ENCODE data around the gene PLEKHD1. TPM values are rescaled to one million over a fixed set of nuclear protein-coding genes. Genes with fewer than 3 reads are reported as not detected.

Gene PLEKHD1
- total RNA-seq, 2 experiments from 2014 or later = 0.47 to 0.63 TPM

GRCh38 chr14:69530095-69530494, 45.6 kb downstream of the PLEKHD1 start:
- H3K36me3 Mint-ChIP-seq (ENCODE audit: low read depth) = no peaks in the 10 kb centered on the region
- POLR2A ChIA-PET = no interaction called here
- H3K27ac Mint-ChIP-seq = no peak overlapping the region
- Histone ChIP-seq H3K27me3 (ENCODE audit: control insufficient read depth in 1 of 2, insufficient read depth in 2 of 2, low read length in 2 of 2) (peaks cover 0 to 4% of the 10 kb centered on the region in 2 experiments), H3K36me3 (ENCODE audit: insufficient read depth, low read length) (no peaks in the 10 kb centered on the region), H3K4me3 (ENCODE audit: low read length) (no peak overlapping the region), H3K4me1 (ENCODE audit: insufficient read depth, low read length) (no peaks in the 10 kb centered on the region), H3K27ac (ENCODE audit: low read depth in 1 of 2, low read length in 2 of 2) (no peak overlapping the region), H3K9me3 (ENCODE audit: control insufficient read depth in 1 of 2, insufficient read depth in 1 of 2, low read length in 2 of 2) (no peaks in the 10 kb centered on the region)
- intact Hi-C loops (cut with DNase I, micrococcal nuclease) = no loop called here
- H3K9me3 Mint-ChIP-seq = no peaks in the 10 kb centered on the region
- TF ChIP-seq CTCF (IDR thresholded peaks at IDR 0.05) = no peak
- ATAC-seq (ENCODE audit: poor library complexity) (no peak), DNase-seq (no peak)
- CTCF ChIA-PET = interaction anchor here (0.5 kb wide), 1 partner anchor 27 kb away, joined by 3 read pairs; no protein-coding TSS in a partner anchor
- no peaks in the 10 kb centered on the region for H3K4me1 Mint-ChIP-seq (ENCODE audit: low read depth)
- no peak overlapping the region for H3K4me3 Mint-ChIP-seq
- H3K27me3 Mint-ChIP-seq = peaks cover 22% of the 10 kb centered on the region

- Histone ChIP-seq H3K27me3 (ENCODE audit: control insufficient read depth in 1 of 2, insufficient read depth in 2 of 2, low read length in 2 of 2) (peaks cover 0 to 7% of the 10 kb centered on the region in 2 experiments), H3K4me3 (ENCODE audit: low read length) (no peak overlapping the region), H3K27ac (ENCODE audit: low read depth in 1 of 2, low read length in 2 of 2) (no peak overlapping the region), H3K4me1 (ENCODE audit: insufficient read depth, low read length) (no peaks in the 10 kb centered on the region), H3K36me3 (ENCODE audit: insufficient read depth, low read length) (no peaks in the 10 kb centered on the region), H3K9me3 (ENCODE audit: control insufficient read depth in 1 of 2, insufficient read depth in 1 of 2, low read length in 2 of 2) (no peaks in the 10 kb centered on the region)
- POLR2A ChIA-PET = no interaction called here
- no peak for DNase-seq
- CTCF ChIA-PET = no interaction called here
- Mint-ChIP-seq H3K4me3 (no peak overlapping the region), H3K9me3 (no peaks in the 10 kb centered on the region), H3K36me3 (ENCODE audit: low read depth) (no peaks in the 10 kb centered on the region), H3K27ac (no peak overlapping the region), H3K27me3 (peaks cover 31% of the 10 kb centered on the region), H3K4me1 (ENCODE audit: low read depth) (no peaks in the 10 kb centered on the region)
- no peak for ATAC-seq (ENCODE audit: poor library complexity)
- no peak for TF ChIP-seq CTCF (IDR thresholded peaks at IDR 0.05)
- intact Hi-C loops (cut with DNase I, micrococcal nuclease) = no loop called here
Measured at GRCh38 chr14:69531135-69531534, 46.6 kb downstream of the PLEKHD1 start.

GRCh38 chr14:69532561-69533340, 48.2 kb downstream of the PLEKHD1 start:
- TF ChIP-seq CTCF (IDR thresholded peaks at IDR 0.05) = no peak
- H3K27me3 ChIP-seq (ENCODE audit: control insufficient read depth in 1 of 2, insufficient read depth in 2 of 2, low read length in 2 of 2) = peaks cover 6 to 7% of the 10 kb centered on the region in 2 experiments
- no peaks in the 10 kb centered on the region for H3K36me3 ChIP-seq (ENCODE audit: insufficient read depth, low read length)
- ChIA-PET POLR2A (no interaction called here), CTCF (no interaction called here)
- no peak overlapping the region for H3K27ac ChIP-seq (ENCODE audit: low read depth in 1 of 2, low read length in 2 of 2)
- no peaks in the 10 kb centered on the region for H3K4me1 Mint-ChIP-seq (ENCODE audit: low read depth)
- intact Hi-C loops (cut with DNase I, micrococcal nuclease) = no loop called here
- H3K4me3 Mint-ChIP-seq = no peak overlapping the region
- H3K9me3 ChIP-seq (ENCODE audit: control insufficient read depth in 1 of 2, insufficient read depth in 1 of 2, low read length in 2 of 2) = no peaks in the 10 kb centered on the region
- no peaks in the 10 kb centered on the region for H3K9me3 Mint-ChIP-seq
- no peak overlapping the region for H3K4me3 ChIP-seq (ENCODE audit: low read length)
- no peaks in the 10 kb centered on the region for H3K36me3 Mint-ChIP-seq (ENCODE audit: low read depth)
- DNase-seq (no peak), ATAC-seq (ENCODE audit: poor library complexity) (no peak)
- H3K27me3 Mint-ChIP-seq = peaks cover 43% of the 10 kb centered on the region
- no peak overlapping the region for H3K27ac Mint-ChIP-seq
- no peaks in the 10 kb centered on the region for H3K4me1 ChIP-seq (ENCODE audit: insufficient read depth, low read length)
